Endodermal cell (in vitro differentiated cells): ENCODE results near the gene SSU72. TPM values are rescaled to one million over a fixed set of nuclear protein-coding genes. Genes with fewer than 3 reads are reported as not detected.

Experiments used
- DNase-seq: peaks from one replicate; pipeline ENCODE4 v3.0.0-alpha.2; 2017
- H3K27ac ChIP-seq: 2 replicates; pipeline ENCODE4 v1.5.1; 2013; ENCODE audit warnings: mild to moderate bottlenecking, low read depth, low read length, moderate library complexity
- H3K27me3 ChIP-seq: 2 replicates; pipeline ENCODE4 v1.6.1; 2013; ENCODE audit warnings: mild to moderate bottlenecking, low read length, moderate library complexity; ENCODE audit not compliant: insufficient read depth, control insufficient read depth, poor library complexity, severe bottlenecking
- H3K36me3 ChIP-seq: 2 replicates; pipeline ENCODE4 v1.7.0; 2013; ENCODE audit warnings: mild to moderate bottlenecking, low read length, moderate library complexity; ENCODE audit not compliant: control insufficient read depth, insufficient read depth
- H3K4me1 ChIP-seq: one replicate; pipeline ENCODE4 v1.7.0; 2013; ENCODE audit warnings: low read length; ENCODE audit not compliant: control insufficient read depth, insufficient read depth
- H3K4me3 ChIP-seq: 2 replicates; pipeline ENCODE4 v1.5.1; 2013; ENCODE audit warnings: mild to moderate bottlenecking, low read length, moderate library complexity
- H3K9ac ChIP-seq: 2 replicates; pipeline ENCODE4 v1.6.1; 2013; ENCODE audit warnings: mild to moderate bottlenecking, low read length, moderate library complexity; ENCODE audit not compliant: poor library complexity, severe bottlenecking; ENCODE audit errors: extremely low read depth
- H3K9me3 ChIP-seq: 2 replicates; pipeline ENCODE4 v1.6.1; 2013; ENCODE audit warnings: mild to moderate bottlenecking, low read length, moderate library complexity; ENCODE audit not compliant: control insufficient read depth
- H3K27ac Mint-ChIP-seq: 2 replicates; pipeline ENCODE4 v1.8.0; 2020; ENCODE audit warnings: mixed read lengths
- H3K27me3 Mint-ChIP-seq: 2 replicates; pipeline ENCODE4 v1.8.0; 2021; ENCODE audit warnings: mild to moderate bottlenecking, mixed read lengths; ENCODE audit not compliant: insufficient read depth
- H3K36me3 Mint-ChIP-seq: 2 replicates; pipeline ENCODE4 v1.8.0; 2020; ENCODE audit warnings: low read depth, mixed read lengths
- H3K4me1 Mint-ChIP-seq: 2 replicates; pipeline ENCODE4 v1.8.0; 2020; ENCODE audit warnings: mixed read lengths
- H3K4me3 Mint-ChIP-seq: 2 replicates; pipeline ENCODE4 v1.8.0; 2020; ENCODE audit warnings: mild to moderate bottlenecking, moderate library complexity, mixed read lengths
- H3K9me3 Mint-ChIP-seq: 2 replicates; pipeline ENCODE4 v1.8.0; 2020; ENCODE audit warnings: mild to moderate bottlenecking, mixed read lengths
- CTCF ChIP-seq: fragments of 200-600 bp; sonication (generic); conservative IDR thresholded peaks from 2 replicates; pipeline ENCODE4 v1.5.0; 2021; ENCODE audit warnings: antibody characterized with exemption, mild to moderate bottlenecking
- WGBS, 2 experiments: methylation state at CpG; one replicate each; pipeline versions ENCODE4 v1.1.5 to v1.1.7; 2013; ENCODE audit warnings: missing lambda C conversion rate in 2 of 2, mixed read lengths in 1 of 2; ENCODE audit not compliant: insufficient coverage in 1 of 2, insufficient read length in 1 of 2; 5-methylcytosine and 5-hydroxymethylcytosine counted together
- total RNA-seq, 2 donors: library from RNA; stranded (reverse); fragmentation: NEBNext Ultra II Directional in 1 of 2; extraction: Animal tissue kit (Norgen Biotek cat#: 25700) in 1 of 2; gene quantifications; 2 replicates in 1 of 2; 3 replicates in 1 of 2; pipeline ENCODE4 v1.2.1, GENCODE V29; 2021

SSU72 gene
- total RNA-seq, 2 donors from 2014 or later: 133 to 138 TPM

- Mint-ChIP-seq H3K36me3 (no peaks in the 10 kb centered on the region), H3K9me3 (no peaks in the 10 kb centered on the region), H3K27ac (no peak overlapping the region)
Observed at GRCh38 chr1:1594602-1595260, 20.1 kb upstream of the SSU72 start.

DNA sequence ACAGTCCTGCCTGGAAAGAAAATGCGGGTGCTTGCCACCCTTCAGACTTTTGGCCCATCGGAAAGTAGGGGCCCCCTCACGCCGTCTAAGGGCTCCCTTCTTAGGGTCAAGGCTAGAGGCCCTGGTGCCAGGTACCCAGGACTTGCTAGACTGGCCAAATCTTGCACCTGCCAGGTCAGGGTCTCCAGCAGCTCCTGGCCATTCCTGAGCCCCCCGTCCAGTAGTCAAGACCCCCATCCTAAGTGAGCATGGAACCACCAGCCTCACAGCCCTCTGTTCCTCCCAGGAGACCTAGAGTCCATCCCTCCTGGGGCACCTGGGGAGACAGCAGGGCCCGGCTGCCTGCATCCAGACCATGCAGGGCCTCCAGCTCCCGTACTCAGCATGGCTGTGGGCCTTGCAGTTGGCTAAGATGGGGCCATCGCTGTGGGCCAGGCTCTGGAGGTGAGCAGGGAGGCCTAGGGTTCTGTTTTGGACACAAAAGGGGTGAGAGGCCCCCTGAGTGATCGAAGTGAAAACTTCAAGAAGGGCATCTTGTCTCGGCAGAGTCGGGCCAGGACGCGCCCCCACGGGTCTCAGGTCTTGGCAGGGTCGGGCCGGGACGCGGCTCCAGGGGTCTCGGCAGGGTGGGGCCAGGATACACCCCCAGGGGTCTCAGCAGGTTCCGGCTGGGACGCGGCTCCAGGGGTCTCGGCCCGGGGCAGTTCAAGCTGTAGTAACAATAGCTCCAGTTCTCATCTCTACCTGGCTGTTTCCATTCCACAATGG is 19.4 kb upstream of the SSU72 start:
- H3K27ac Mint-ChIP-seq: no peak overlapping the region

More at GRCh38 chr1:1594602-1595260, 20.1 kb upstream of the SSU72 start:
- peak; percentile 62 for DNase-seq
- H3K27me3 ChIP-seq: peaks cover 40% of the 10 kb centered on the region
- WGBS, 2 experiments: 79 to 82% methylated on average over 8 to 10 of the region's 10 CpGs
- H3K4me3 ChIP-seq: no peak overlapping the region
- H3K9me3 ChIP-seq: no peaks in the 10 kb centered on the region
- H3K4me3 Mint-ChIP-seq: no peak overlapping the region
- H3K9ac ChIP-seq: no peak overlapping the region
- H3K4me1 ChIP-seq: peaks cover 3% of the 10 kb centered on the region
- no peaks in the 10 kb centered on the region for H3K36me3 ChIP-seq
- H3K4me1 Mint-ChIP-seq: peaks cover 1% of the 10 kb centered on the region
- H3K27me3 Mint-ChIP-seq: peaks cover 31% of the 10 kb centered on the region
- no peak overlapping the region for H3K27ac ChIP-seq
- no peak for TF ChIP-seq CTCF

GRCh38 chr1:1591452-1591851 is 16.8 kb upstream of the SSU72 start:
- Histone ChIP-seq H3K9me3 (no peaks in the 10 kb centered on the region), H3K9ac (no peak overlapping the region), H3K36me3 (no peaks in the 10 kb centered on the region), H3K4me1 (no peaks in the 10 kb centered on the region), H3K27me3 (peaks cover 18% of the 10 kb centered on the region), H3K4me3 (no peak overlapping the region), H3K27ac (no peak overlapping the region)
- TF ChIP-seq CTCF: no peak
- Mint-ChIP-seq H3K9me3 (no peaks in the 10 kb centered on the region), H3K4me3 (no peak overlapping the region), H3K4me1 (no peaks in the 10 kb centered on the region), H3K36me3 (no peaks in the 10 kb centered on the region), H3K27me3 (peaks cover 15% of the 10 kb centered on the region), H3K27ac (no peak overlapping the region)
- DNase-seq: no peak
- 87 to 92% methylated on average over 11 to 13 of the region's 13 CpGs for WGBS, 2 experiments

More for the DNA sequence above, 19.4 kb upstream of the SSU72 start:
- Mint-ChIP-seq H3K27me3 (peaks cover 28% of the 10 kb centered on the region), H3K9me3 (no peaks in the 10 kb centered on the region), H3K36me3 (no peaks in the 10 kb centered on the region), H3K4me3 (no peak overlapping the region), H3K4me1 (peaks cover under 1% of the 10 kb centered on the region)
- Histone ChIP-seq H3K27me3 (peaks cover 35% of the 10 kb centered on the region), H3K9me3 (no peaks in the 10 kb centered on the region), H3K27ac (no peak overlapping the region), H3K4me3 (no peak overlapping the region), H3K36me3 (no peaks in the 10 kb centered on the region), H3K9ac (no peak overlapping the region), H3K4me1 (peaks cover 3% of the 10 kb centered on the region)
- peak; percentile 48 for DNase-seq
- no peak for TF ChIP-seq CTCF
- 91 to 94% methylated on average over 19 to 24 of the region's 24 CpGs for WGBS, 2 experiments
